ENCODE results near the gene PCDHGA8. TPM values are rescaled to one million over a fixed set of nuclear protein-coding genes. Genes with fewer than 3 reads are reported as not detected.

PCDHGA8 gene
- total and polyA plus RNA-seq, 2 of the 13 experiments (the other 11 are each of a cell fraction or from before 2014, with no cell fraction given), result 0.05 to 0.29 TPM

GRCh38 chr5:141371572-141372475 lies 20.6 kb upstream of the PCDHGA8 start:
- H4K20me1 ChIP-seq (ENCODE audit: insufficient read depth, low read length), result no peaks in the 10 kb centered on the region

More at GRCh38 chr5:141371572-141372475, 20.6 kb upstream of the PCDHGA8 start:
- H3K4me2 ChIP-seq (ENCODE audit: low read depth, low read length), result no peak overlapping the region
- no peaks in the 10 kb centered on the region for H3K79me2 ChIP-seq (ENCODE audit: insufficient read depth, low read length)
- no peak overlapping the region for H3K4me3 ChIP-seq (replicated peaks in 1 of 3; ENCODE audit: insufficient read depth in 1 of 3, low read depth in 2 of 3, low read length in 3 of 3)
- no peak overlapping the region for H2AFZ ChIP-seq (ENCODE audit: low read length)
- no peaks in the 10 kb centered on the region for H3K36me3 ChIP-seq (replicated peaks in 1 of 2; ENCODE audit: control insufficient read depth in 1 of 2, insufficient read depth in 2 of 2, low read length in 2 of 2)
- in situ Hi-C loops (cut with HindIII; ENCODE audit: extremely low pct_ligation_motif_present, low pct_unique_long_range_greater_than_20kb), result no loop called here
- FAIRE-seq (no peak), DNase-seq (ENCODE audit: low spot score) (no peak), ATAC-seq (no peak)
- TF ChIP-seq CAMTA2 (CRISPR knock-in tag; IDR thresholded peaks at IDR 0.05; ENCODE audit: borderline replicate concordance) (no peak), ZNF776 (CRISPR knock-in tag; IDR thresholded peaks at IDR 0.05) (no peak), RNF219 (CRISPR knock-in tag; IDR thresholded peaks at IDR 0.05) (no peak), DNMT1 (CRISPR knock-in tag; IDR thresholded peaks at IDR 0.05) (0 out of 2 replicates have a peak, but pooled peaks have one; percentile 57), ZNF501 (CRISPR knock-in tag; IDR thresholded peaks at IDR 0.05) (no peak), ZSCAN12 (CRISPR knock-in tag; IDR thresholded peaks at IDR 0.05) (no peak), ZNF34 (CRISPR knock-in tag; IDR thresholded peaks at IDR 0.05; ENCODE audit: borderline replicate concordance) (no peak)
- TF ChIP-seq, protein P1, sequence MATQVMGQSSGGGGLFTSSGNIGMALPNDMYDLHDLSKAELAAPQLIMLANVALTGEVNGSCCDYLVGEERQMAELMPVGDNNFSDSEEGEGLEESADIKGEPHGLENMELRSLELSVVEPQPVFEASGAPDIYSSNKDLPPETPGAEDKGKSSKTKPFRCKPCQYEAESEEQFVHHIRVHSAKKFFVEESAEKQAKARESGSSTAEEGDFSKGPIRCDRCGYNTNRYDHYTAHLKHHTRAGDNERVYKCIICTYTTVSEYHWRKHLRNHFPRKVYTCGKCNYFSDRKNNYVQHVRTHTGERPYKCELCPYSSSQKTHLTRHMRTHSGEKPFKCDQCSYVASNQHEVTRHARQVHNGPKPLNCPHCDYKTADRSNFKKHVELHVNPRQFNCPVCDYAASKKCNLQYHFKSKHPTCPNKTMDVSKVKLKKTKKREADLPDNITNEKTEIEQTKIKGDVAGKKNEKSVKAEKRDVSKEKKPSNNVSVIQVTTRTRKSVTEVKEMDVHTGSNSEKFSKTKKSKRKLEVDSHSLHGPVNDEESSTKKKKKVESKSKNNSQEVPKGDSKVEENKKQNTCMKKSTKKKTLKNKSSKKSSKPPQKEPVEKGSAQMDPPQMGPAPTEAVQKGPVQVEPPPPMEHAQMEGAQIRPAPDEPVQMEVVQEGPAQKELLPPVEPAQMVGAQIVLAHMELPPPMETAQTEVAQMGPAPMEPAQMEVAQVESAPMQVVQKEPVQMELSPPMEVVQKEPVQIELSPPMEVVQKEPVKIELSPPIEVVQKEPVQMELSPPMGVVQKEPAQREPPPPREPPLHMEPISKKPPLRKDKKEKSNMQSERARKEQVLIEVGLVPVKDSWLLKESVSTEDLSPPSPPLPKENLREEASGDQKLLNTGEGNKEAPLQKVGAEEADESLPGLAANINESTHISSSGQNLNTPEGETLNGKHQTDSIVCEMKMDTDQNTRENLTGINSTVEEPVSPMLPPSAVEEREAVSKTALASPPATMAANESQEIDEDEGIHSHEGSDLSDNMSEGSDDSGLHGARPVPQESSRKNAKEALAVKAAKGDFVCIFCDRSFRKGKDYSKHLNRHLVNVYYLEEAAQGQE (IDR thresholded peaks at IDR 0.05; ENCODE audit: borderline replicate concordance in 1 of 2, low read depth in 1 of 2, low read length in 2 of 2), result no peak
- TF ChIP-seq, protein P2, sequence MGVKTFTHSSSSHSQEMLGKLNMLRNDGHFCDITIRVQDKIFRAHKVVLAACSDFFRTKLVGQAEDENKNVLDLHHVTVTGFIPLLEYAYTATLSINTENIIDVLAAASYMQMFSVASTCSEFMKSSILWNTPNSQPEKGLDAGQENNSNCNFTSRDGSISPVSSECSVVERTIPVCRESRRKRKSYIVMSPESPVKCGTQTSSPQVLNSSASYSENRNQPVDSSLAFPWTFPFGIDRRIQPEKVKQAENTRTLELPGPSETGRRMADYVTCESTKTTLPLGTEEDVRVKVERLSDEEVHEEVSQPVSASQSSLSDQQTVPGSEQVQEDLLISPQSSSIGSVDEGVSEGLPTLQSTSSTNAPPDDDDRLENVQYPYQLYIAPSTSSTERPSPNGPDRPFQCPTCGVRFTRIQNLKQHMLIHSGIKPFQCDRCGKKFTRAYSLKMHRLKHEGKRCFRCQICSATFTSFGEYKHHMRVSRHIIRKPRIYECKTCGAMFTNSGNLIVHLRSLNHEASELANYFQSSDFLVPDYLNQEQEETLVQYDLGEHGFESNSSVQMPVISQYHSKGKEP (CRISPR knock-in tag; IDR thresholded peaks at IDR 0.05), result no peak
- intact Hi-C loops (cut with micrococcal nuclease; ENCODE audit: unreplicated experiment), result no loop called here
- H3K9ac ChIP-seq (ENCODE audit: insufficient read depth, low read depth, low read length), result no peak overlapping the region
- ChIA-PET POLR2A (no interaction called here), CTCF (ENCODE audit: low intra/inter-chr PET ratio, low total read pairs) (no interaction called here)
- no peak overlapping the region for H3K27ac ChIP-seq (ENCODE audit: extremely low read length, insufficient read depth, low read length)
- no peaks in the 10 kb centered on the region for H3K4me1 ChIP-seq (ENCODE audit: insufficient read depth, low read length)
- no peaks in the 10 kb centered on the region for H3K27me3 ChIP-seq (ENCODE audit: control insufficient read depth in 1 of 2, insufficient read depth in 2 of 2, low read length in 2 of 2)
- peaks cover 53% of the 10 kb centered on the region for H3K9me3 ChIP-seq (ENCODE audit: low read length)
- no TSS peak for BruUV-seq (replicated peaks)
- 73% methylated on average over 40 of the region's 69 CpGs for WGBS (ENCODE audit: low lambda C conversion rate)

All from HepG2 (cell line).